A172 (cell line): ENCODE results near the gene KNDC1. TPM values are rescaled to one million over a fixed set of nuclear protein-coding genes. Genes with fewer than 3 reads are reported as not detected.

Experiments used
- DNase-seq: peaks from one replicate; pipeline ENCODE4 v3.0.0-alpha.2; 2015; ENCODE audit warnings: low spot score
- total RNA-seq: library from RNA; depleted of rRNA; stranded (reverse); fragments of >200 nt; shearing (Covaris generic); gene quantifications from 2 replicates; pipeline ENCODE4 v1.2.3, GENCODE V29; 2014; rRNA removed

The KNDC1 gene
- total RNA-seq, 1 experiment from 2014 or later, result 3.2 TPM

- no peak for DNase-seq
Observed at GRCh38 chr10:133274751-133275683, 115.0 kb downstream of the KNDC1 start.

GRCh38 chr10:133275684-133276092, 115.7 kb downstream of the KNDC1 start:
- no peak for DNase-seq

Other genes starting within 250 kb of the KNDC1 start
- 1.4 and 4.3 TPM in 2 replicates for gene CFAP46, start 217.6 kb upstream of the KNDC1 start, total RNA-seq
- gene ADGRA1, start 72.3 kb upstream of the KNDC1 start, total RNA-seq, result 0.24 and 0.43 TPM in 2 replicates
- gene UTF1, start 70.0 kb downstream of the KNDC1 start, total RNA-seq, result not detected in 2 replicates
- gene VENTX, start 77.6 kb downstream of the KNDC1 start, total RNA-seq, result not detected in 2 replicates
- gene ADAM8, start 116.6 kb downstream of the KNDC1 start, total RNA-seq, result 0.31 and 0.93 TPM in 2 replicates
- 29.3 and 35.9 TPM in 2 replicates for gene TUBGCP2, start 148.7 kb downstream of the KNDC1 start, total RNA-seq
- gene ZNF511, start 148.7 kb downstream of the KNDC1 start, total RNA-seq, result 13.4 and 26.6 TPM in 2 replicates
- not detected in 2 replicates for gene CALY, start 176.7 kb downstream of the KNDC1 start, total RNA-seq
- gene PRAP1, start 187.2 kb downstream of the KNDC1 start, total RNA-seq, result 0.60 TPM in 1 of 2 replicates, not detected in the other
- 6.6 and 9.6 TPM in 2 replicates for gene FUOM, start 197.8 kb downstream of the KNDC1 start, total RNA-seq
- gene ECHS1, start 213.1 kb downstream of the KNDC1 start, total RNA-seq, result 102 and 108 TPM in 2 replicates
- 5.3 and 6.1 TPM in 2 replicates for gene PAOX, start 219.0 kb downstream of the KNDC1 start, total RNA-seq
- 13.7 and 20.4 TPM in 2 replicates for gene MTG1, start 233.9 kb downstream of the KNDC1 start, total RNA-seq